AG09309 (cell line): ENCODE results near the gene NT5C2.

Source experiments
- DNase-seq: peaks from one replicate; pipeline ENCODE4 v3.0.0-alpha.2; 2010; ENCODE audit warnings: low read depth
- H3K4me3 ChIP-seq: 2 replicates; pipeline ENCODE4 v1.5.1; 2011; ENCODE audit warnings: mild to moderate bottlenecking, low read depth, low read length, moderate library complexity; ENCODE audit not compliant: control insufficient read depth
- CTCF ChIP-seq: IDR thresholded peaks from 2 replicates; pipeline ENCODE4 v1.5.1; 2011; ENCODE audit warnings: mild to moderate bottlenecking, low read depth, low read length, inconsistent platforms; ENCODE audit not compliant: insufficient read depth, control insufficient read depth; ENCODE audit errors: missing control alignments

NT5C2 gene

GRCh38 chr10:103157246-103157645, 35.8 kb downstream of the NT5C2 start:
- DNase-seq: no peak
- H3K4me3 ChIP-seq: no peak overlapping the region
- no peak for TF ChIP-seq CTCF

- no peak for TF ChIP-seq CTCF
- H3K4me3 ChIP-seq: no peak overlapping the region
- DNase-seq: no peak
These were observed 37.5 kb downstream of the NT5C2 start for GRCh38 chr10:103155471-103156085.

GRCh38 chr10:103154521-103155299, 38.4 kb downstream of the NT5C2 start:
- DNase-seq: no peak

GRCh38 chr10:103153302-103154197, 39.5 kb downstream of the NT5C2 start:
- DNase-seq: no peak
- no peak overlapping the region for H3K4me3 ChIP-seq
- TF ChIP-seq CTCF: no peak

More at GRCh38 chr10:103154521-103155299, 38.4 kb downstream of the NT5C2 start:
- no peak overlapping the region for H3K4me3 ChIP-seq
- no peak for TF ChIP-seq CTCF

- DNase-seq: no peak
- TF ChIP-seq CTCF: no peak
These were observed 43.0 kb downstream of the NT5C2 start for GRCh38 chr10:103149991-103150622.

GRCh38 chr10:103147645-103148044, 45.4 kb downstream of the NT5C2 start:
- DNase-seq: no peak
- no peak for TF ChIP-seq CTCF
- no peak overlapping the region for H3K4me3 ChIP-seq

More at GRCh38 chr10:103149991-103150622, 43.0 kb downstream of the NT5C2 start:
- H3K4me3 ChIP-seq: no peak overlapping the region
